Measurements from ENCODE around the gene RABEP1. TPM values are rescaled to one million over a fixed set of nuclear protein-coding genes. Genes with fewer than 3 reads are reported as not detected.
"Not testable (repeated sequence)": the region's sequence is repeated elsewhere in the genome, so short reads cannot be mapped to it uniquely, and the experiment has no call there.

RABEP1 gene
- total RNA-seq: 15.1 TPM

GRCh38 chr17:5281814-5282641 is at the start of gene RABEP1:
Gene RABEP1 (plus strand): TSS chr17:5282284. CDS start chr17:5282487, 203 bp downstream.
- ATAC-seq: peak; percentile 92

- ATAC-seq: not testable (repeated sequence)
Measured at GRCh38 chr17:5233492-5233891, 48.6 kb upstream of the RABEP1 start.

- peak; percentile 41 for ATAC-seq
Measured at GRCh38 chr17:5234645-5235576, 47.2 kb upstream of the RABEP1 start, which contains the start of gene SCIMP. Gene SCIMP (minus strand): TSS chr17:5234860. CDS start chr17:5234755, 105 bp downstream.

- no peak for ATAC-seq
Measured at GRCh38 chr17:5236938-5237540, 45.0 kb upstream of the RABEP1 start.

GRCh38 chr17:5237541-5238016 is 44.5 kb upstream of the RABEP1 start:
- peak; percentile 54 for ATAC-seq

- no peak for ATAC-seq
Measured at GRCh38 chr17:5238333-5238732, 43.8 kb upstream of the RABEP1 start.

- not testable (repeated sequence) for ATAC-seq
Measured at GRCh38 chr17:5239769-5240168, 42.3 kb upstream of the RABEP1 start.

GRCh38 chr17:5241861-5242671 is 40.0 kb upstream of the RABEP1 start:
- ATAC-seq: peak; percentile 50

GRCh38 chr17:5247621-5248020 is 34.5 kb upstream of the RABEP1 start:
- no peak for ATAC-seq

- no peak for ATAC-seq
Measured at GRCh38 chr17:5248821-5249479, 33.1 kb upstream of the RABEP1 start.

GRCh38 chr17:5249615-5250014 is 32.5 kb upstream of the RABEP1 start:
- ATAC-seq: peak; percentile 69

- ATAC-seq: no peak
Measured at GRCh38 chr17:5254414-5254813, 27.7 kb upstream of the RABEP1 start.

GRCh38 chr17:5254903-5255521 is 27.1 kb upstream of the RABEP1 start:
- ATAC-seq: no peak

GRCh38 chr17:5257124-5257523 is 25.0 kb upstream of the RABEP1 start:
- ATAC-seq: no peak

- ATAC-seq: peak; percentile 28
Measured at GRCh38 chr17:5260542-5260941, 21.5 kb upstream of the RABEP1 start.

- ATAC-seq: no peak
Measured at GRCh38 chr17:5262416-5262991, 19.6 kb upstream of the RABEP1 start.

- ATAC-seq: no peak
Measured at GRCh38 chr17:5263441-5263840, 18.6 kb upstream of the RABEP1 start.

- ATAC-seq: no peak
Measured at GRCh38 chr17:5264893-5265292, 17.2 kb upstream of the RABEP1 start.

- ATAC-seq: no peak
Measured at GRCh38 chr17:5269241-5269960, 12.7 kb upstream of the RABEP1 start.

- no peak for ATAC-seq
Measured at GRCh38 chr17:5272322-5272721, 9.8 kb upstream of the RABEP1 start.
